Ovary (tissue), 9 donors: ENCODE measurements around the gene ACAN. TPM values are rescaled to one million over a fixed set of nuclear protein-coding genes. Genes with fewer than 3 reads are reported as not detected.

Source experiments
- DNase-seq, 5 donors: peaks; one replicate each; pipeline ENCODE4 v3.0.0-alpha.2; 2019 to 2020
- H3K27ac ChIP-seq, 2 donors: fragments of 200-600 bp; one replicate each; pipeline versions ENCODE4 v1.5.1 to v1.8.0; 2019 to 2022
- H3K27me3 ChIP-seq: fragments of 200-600 bp; one replicate; pipeline ENCODE4 v1.8.0; 2022
- H3K36me3 ChIP-seq: fragments of 200-600 bp; sonication (generic); one replicate; pipeline ENCODE4 v1.5.1; 2019
- H3K4me1 ChIP-seq: one replicate; pipeline ENCODE4 v1.8.1; 2013; ENCODE audit warnings: mild to moderate bottlenecking, moderate library complexity; ENCODE audit not compliant: insufficient read depth
- H3K4me3 ChIP-seq: fragments of 200-600 bp; sonication (generic); one replicate; pipeline ENCODE4 v1.5.1; 2017
- H3K9me3 ChIP-seq, 2 donors: fragments of 200-600 bp in 1 of 2; sonication (generic) in 1 of 2; one replicate each; pipeline versions ENCODE4 v1.5.1 to v1.8.1; 2013 to 2019; ENCODE audit warnings: mild to moderate bottlenecking in 1 of 2, moderate library complexity in 1 of 2
- CTCF ChIP-seq, 3 donors: fragments of 450-650 bp in 2 of 3; fragments of 200-600 bp in 1 of 3; IDR thresholded peaks; one replicate each; pipeline versions ENCODE4 v1.5.1 to v1.8.0; 2016 to 2022; ENCODE audit warnings: antibody characterized with exemption in 3 of 3, mild to moderate bottlenecking in 1 of 3
- EP300 ChIP-seq: sonication (generic); formaldehyde crosslinking; IDR thresholded peaks from one replicate; pipeline ENCODE4 v1.6.1; 2017; ENCODE audit warnings: antibody characterized with exemption
- POLR2A ChIP-seq: fragments of 450-650 bp; IDR thresholded peaks from one replicate; pipeline ENCODE4 v1.6.1; 2017; ENCODE audit warnings: antibody characterized with exemption, mild to moderate bottlenecking, moderate library complexity
- WGBS, 3 donors: extraction: QIAGEN DNeasy Blood & Tissue Kit in 1 of 3; methylation state at CpG; one replicate each; pipeline versions ENCODE4 v1.1.5 to v1.1.7; 2013 to 2017; 5-methylcytosine and 5-hydroxymethylcytosine counted together
- intact Hi-C, 4 donors: fragments of 100-400 bp; cut with DNase I; formaldehyde crosslinking; loops; one replicate each; pipeline versions ENCODE4 v1.11.0 to v1.15.1; 2022 to 2023
- polyA plus RNA-seq, 2 donors: library from polyadenylated mRNA; stranded (reverse); fragments of 200-250 nt in 1 of 2; fragments of 350-450 nt in 1 of 2; fragmentation: Illumina TruSeq in 1 of 2; extraction: RNeasy Lipid Tissue Mini Kit (QIAGEN cat#74804) in 1 of 2; gene quantifications; one replicate each; pipeline ENCODE4 v1.2.3, GENCODE V29; 2013 to 2014
- total RNA-seq, 7 donors: library from RNA; depleted of rRNA in 2 of 7; stranded (reverse); fragments of >200 nt in 2 of 7; fragmentation: NEBNext Ultra II Directional in 3 of 7; extraction: Animal tissue kit (Norgen Biotek cat#: 25700) in 3 of 7; gene quantifications; one replicate each; pipeline versions ENCODE4 v1.1.0 to v1.2.4, GENCODE V29; 2016 to 2023
- donor health status: DM: no; HTN: no; CAD: no; lungs with moderate emphysema.
- donor health status: DM: no; HTN: no; CAD: no.
- donor health status: Bipolar disorder and iron deficiency.
- donor health status: DM: yes; HTN: yes; CAD: no.
- donor health status: DM: no; HTN: no; CAD: no.
- donor health status: DM: yes; HTN: yes; CAD: no.

Gene ACAN
- total and polyA plus RNA-seq, 9 donors: 0.11 to 5.1 (median 0.54) TPM; not detected in 1

GRCh38 chr15:88901508-88902220, 98.4 kb downstream of the ACAN start:
- DNase-seq: no peak
- no peak overlapping the region for H3K27ac ChIP-seq
- no peak overlapping the region for H3K4me3 ChIP-seq
- WGBS, 3 donors: 86 to 92% (median 87%) methylated on average over 14 to 15 of the region's 15 CpGs
- H3K27me3 ChIP-seq: no peaks in the 10 kb centered on the region
- H3K4me1 ChIP-seq: peaks cover 7% of the 10 kb centered on the region
- H3K9me3 ChIP-seq: no peaks in the 10 kb centered on the region
- no peaks in the 10 kb centered on the region for H3K36me3 ChIP-seq
- intact Hi-C loops: loop anchor here in 3 of 4 donors (5.0 to 10.0 kb wide), 4 partner anchors 101 to 417 kb away; no protein-coding TSS in a partner anchor
- no peak for TF ChIP-seq EP300
- no peak for TF ChIP-seq POLR2A
- no peak for TF ChIP-seq CTCF (IDR thresholded peaks at IDR 0.05)

GRCh38 chr15:88902221-88902835, 99.1 kb downstream of the ACAN start:
- H3K36me3 ChIP-seq: no peaks in the 10 kb centered on the region
- H3K27ac ChIP-seq: no peak overlapping the region
- no peak overlapping the region for H3K4me3 ChIP-seq
- no peaks in the 10 kb centered on the region for H3K9me3 ChIP-seq
- DNase-seq: no peak
- H3K4me1 ChIP-seq: peaks cover 3% of the 10 kb centered on the region
- no peaks in the 10 kb centered on the region for H3K27me3 ChIP-seq
- no peak for TF ChIP-seq POLR2A
- no peak for TF ChIP-seq CTCF (IDR thresholded peaks at IDR 0.05)
- no peak for TF ChIP-seq EP300
- WGBS, 3 donors: 78 to 83% (median 81%) methylated on average over 6 of the region's 6 CpGs
- intact Hi-C loops: loop anchor here in 3 of 4 donors (5.0 to 10.0 kb wide), 4 partner anchors 100 to 418 kb away; no protein-coding TSS in a partner anchor

- no peaks in the 10 kb centered on the region for H3K9me3 ChIP-seq
- WGBS, 3 donors: 79 to 92% (median 88%) methylated on average over 2 of the region's 2 CpGs
- DNase-seq: no peak
- no peak overlapping the region for H3K4me3 ChIP-seq
- H3K4me1 ChIP-seq: no peaks in the 10 kb centered on the region
- TF ChIP-seq CTCF (IDR thresholded peaks at IDR 0.05): no peak
- no peak for TF ChIP-seq POLR2A
- TF ChIP-seq EP300: no peak
- H3K27me3 ChIP-seq: no peaks in the 10 kb centered on the region
- no peaks in the 10 kb centered on the region for H3K36me3 ChIP-seq
- no peak overlapping the region for H3K27ac ChIP-seq
- intact Hi-C loops: loop anchor here in 3 of 4 donors (5.0 to 10.0 kb wide), 4 partner anchors 99 to 418 kb away; no protein-coding TSS in a partner anchor
Measured at GRCh38 chr15:88902846-88903245, 99.6 kb downstream of the ACAN start.

GRCh38 chr15:88904257-88904623, 101.0 kb downstream of the ACAN start:
- no peaks in the 10 kb centered on the region for H3K27me3 ChIP-seq
- TF ChIP-seq EP300 (no peak), CTCF (IDR thresholded peaks at IDR 0.05) (no peak), POLR2A (no peak)
- H3K36me3 ChIP-seq: no peaks in the 10 kb centered on the region
- 71 to 87% (median 84%) methylated on average over 2 of the region's 2 CpGs for WGBS, 3 donors
- H3K27ac ChIP-seq: no peak overlapping the region
- H3K9me3 ChIP-seq: no peaks in the 10 kb centered on the region
- H3K4me3 ChIP-seq: no peak overlapping the region
- intact Hi-C loops: loop anchor here (2.0 to 10.0 kb wide), 5 partner anchors 98 to 419 kb away; no protein-coding TSS in a partner anchor
- H3K4me1 ChIP-seq: no peaks in the 10 kb centered on the region
- no peak for DNase-seq
